HCT116 (cell line): Measurements from ENCODE around the gene MAPK8. TPM values are rescaled to one million over a fixed set of nuclear protein-coding genes. Genes with fewer than 3 reads are reported as not detected.

Experiments used
- ATAC-seq: fragments of 200-7000 bp; cut with Tn5 transposase; 2 replicates; pipeline ENCODE4 v1.9.1; 2020; ENCODE audit warnings: mild to moderate bottlenecking, moderate library complexity
- BruUV-seq: library from RNA; stranded (reverse); fragments of 400-500 nt; replicated peaks from 2 replicates; lab custom pipeline; 2021; lab: Mats Ljungman, UMichigan
- CTCF ChIA-PET: fragments of 300-600 bp; sonication (Branson Sonifier 250); formaldehyde crosslinking; loops from one replicate; lab custom pipeline; 2021; ENCODE audit warnings: antibody characterized with exemption; lab: Charles Lee
- POLR2A ChIA-PET: fragments of 300-600, 350-600 bp; sonication (Branson Sonifier 250); formaldehyde crosslinking; loops from one replicate; lab custom pipeline; 2021; ENCODE audit warnings: antibody characterized with exemption; lab: Charles Lee
- RAD21 ChIA-PET, 2 experiments: fragments of 300-600 bp; sonication (Branson Sonifier 250); formaldehyde crosslinking; loops; one replicate each; lab custom pipeline; 2023; ENCODE audit warnings: low total read pairs in 2 of 2; ENCODE audit not compliant: uncharacterized antibody in 2 of 2, unreplicated experiment in 2 of 2, low non-redundant PET in 1 of 2; lab: Charles Lee
- DNase-seq: peaks from one replicate; pipeline ENCODE4 v3.0.0-alpha.2; 2010; ENCODE audit warnings: low read depth, low spot score
- H2AFZ ChIP-seq: fragments of 200-600 bp; shearing (Covaris generic), sonication (generic); 2 replicates; pipeline ENCODE4 v1.6.1; 2017; ENCODE audit warnings: low read depth, mixed run types, mixed read lengths, antibody characterized with exemption, low read length; ENCODE audit not compliant: poor library complexity, severe bottlenecking
- H3K27ac ChIP-seq: 2 replicates; pipeline ENCODE4 v1.5.1; 2012; ENCODE audit warnings: low read depth, low read length
- H3K27me3 ChIP-seq: fragments of 200-600 bp; sonication (generic); 2 replicates; pipeline ENCODE4 v1.6.1; 2016; ENCODE audit warnings: mixed run types, low read length, mixed read lengths; ENCODE audit not compliant: insufficient read depth
- H3K36me3 ChIP-seq, 2 experiments: fragments of 200-500 bp in 1 of 2; fragments of 200-600 bp in 1 of 2; sonication (Bioruptor generic) in 1 of 2; sonication (generic) in 1 of 2; 2 replicates each; pipeline versions ENCODE4 v1.5.1 to v1.6.1; 2014 to 2016; ENCODE audit warnings: low read length in 2 of 2, inconsistent platforms in 1 of 2, mixed read lengths in 1 of 2, mixed run types in 1 of 2; ENCODE audit not compliant: insufficient read depth in 2 of 2, control insufficient read depth in 1 of 2
- H3K4me1 ChIP-seq, 2 experiments: fragments of 200-600 bp in 1 of 2; sonication (generic) in 1 of 2; 2 replicates each; pipeline versions ENCODE4 v1.5.1 to v1.6.1; 2012 to 2017; ENCODE audit warnings: low read length in 2 of 2, inconsistent platforms in 1 of 2, mild to moderate bottlenecking in 1 of 2, mixed read lengths in 1 of 2, mixed run types in 1 of 2, moderate library complexity in 1 of 2; ENCODE audit not compliant: insufficient read depth in 2 of 2, control insufficient read depth in 1 of 2
- H3K4me2 ChIP-seq: fragments of 200-600 bp; sonication (generic); 2 replicates; pipeline ENCODE4 v1.6.1; 2017; ENCODE audit warnings: mixed run types, low read length, mixed read lengths
- H3K4me3 ChIP-seq, 2 experiments: fragments of 200-600 bp in 1 of 2; sonication (generic) in 1 of 2; replicated peaks in 1 of 2; 2 replicates each; pipeline ENCODE4 v1.5.1; 2011 to 2016; ENCODE audit warnings: low read length in 2 of 2, control low read depth in 1 of 2, low read depth in 1 of 2, mild to moderate bottlenecking in 1 of 2, mixed read lengths in 1 of 2, mixed run types in 1 of 2
- H3K79me2 ChIP-seq: fragments of 200-600 bp; sonication (generic); 2 replicates; pipeline ENCODE4 v1.6.1; 2017; ENCODE audit warnings: mild to moderate bottlenecking, mixed run types, low read length, moderate library complexity, mixed read lengths; ENCODE audit not compliant: insufficient read depth
- H3K9ac ChIP-seq: fragments of 200-600 bp; sonication (generic); 2 replicates; pipeline ENCODE4 v1.6.1; 2016; ENCODE audit warnings: low read length, mixed read lengths
- H3K9me2 ChIP-seq: fragments of 200-600 bp; sonication (generic), shearing (Covaris generic); 2 replicates; pipeline ENCODE4 v1.6.1; 2017; ENCODE audit warnings: mixed run types, mild to moderate bottlenecking, moderate library complexity; ENCODE audit not compliant: insufficient read depth
- H3K9me3 ChIP-seq, 2 experiments: fragments of 200-500 bp in 1 of 2; fragments of 200-600 bp in 1 of 2; sonication (Bioruptor generic) in 1 of 2; sonication (generic) in 1 of 2; 2 replicates each; pipeline ENCODE4 v1.6.1; 2014 to 2017; ENCODE audit warnings: low read length in 2 of 2, mixed read lengths in 2 of 2, inconsistent platforms in 1 of 2, low read depth in 1 of 2, mild to moderate bottlenecking in 1 of 2, mixed run types in 1 of 2, moderate library complexity in 1 of 2; ENCODE audit not compliant: control insufficient read depth in 1 of 2, insufficient read depth in 1 of 2
- H4K20me1 ChIP-seq: fragments of 200-600 bp; sonication (generic), shearing (Covaris generic); 2 replicates; pipeline ENCODE4 v1.6.1; 2017; ENCODE audit warnings: mixed run types, mild to moderate bottlenecking, moderate library complexity; ENCODE audit not compliant: insufficient read depth
- CBX3 ChIP-seq: IDR thresholded peaks from 2 replicates; pipeline ENCODE4 v1.6.1; 2012; ENCODE audit warnings: low read depth
- CEBPB ChIP-seq: IDR thresholded peaks from 2 replicates; pipeline ENCODE4 v1.6.1; 2012; ENCODE audit warnings: low read depth
- CTCF ChIP-seq, 3 experiments: fragments of 200-600 bp in 1 of 3; sonication (generic) in 1 of 3; IDR thresholded peaks in 2 of 3; conservative IDR thresholded peaks in 1 of 3; 2 replicates each; pipeline ENCODE4 v1.5.1; 2012 to 2017; ENCODE audit warnings: low read depth in 2 of 3, low read length in 2 of 3, antibody characterized with exemption in 1 of 3, borderline replicate concordance in 1 of 3, control low read depth in 1 of 3, mild to moderate bottlenecking in 1 of 3, mixed read lengths in 1 of 3, mixed run types in 1 of 3, moderate library complexity in 1 of 3; ENCODE audit not compliant: insufficient read depth in 1 of 3
- EGR1 ChIP-seq: IDR thresholded peaks from 2 replicates; pipeline ENCODE4 v1.6.1; 2012; ENCODE audit warnings: low read depth
- ELF1 ChIP-seq: IDR thresholded peaks from 2 replicates; pipeline ENCODE4 v1.6.1; 2012; ENCODE audit warnings: low read depth, borderline replicate concordance
- FOSL1 ChIP-seq: IDR thresholded peaks from 2 replicates; pipeline ENCODE4 v1.6.1; 2012; ENCODE audit warnings: low read depth
- JUND ChIP-seq: IDR thresholded peaks from 2 replicates; pipeline ENCODE4 v1.6.1; 2012
- MAX ChIP-seq: IDR thresholded peaks from 2 replicates; pipeline ENCODE4 v1.6.1; 2012
- POLR2A ChIP-seq: IDR thresholded peaks from 2 replicates; pipeline ENCODE4 v1.7.0; 2011; ENCODE audit warnings: borderline replicate concordance; ENCODE audit not compliant: insufficient read depth, insufficient read length; ENCODE audit errors: extremely low read depth
- POLR2AphosphoS5 ChIP-seq: IDR thresholded peaks from 2 replicates; pipeline ENCODE4 v1.6.1; 2011; ENCODE audit warnings: mild to moderate bottlenecking, low read depth, low read length, moderate library complexity
- RAD21 ChIP-seq: IDR thresholded peaks from 2 replicates; pipeline ENCODE4 v1.6.1; 2012; ENCODE audit warnings: low read depth, mild to moderate bottlenecking
- REST ChIP-seq: IDR thresholded peaks from 2 replicates; pipeline ENCODE4 v1.6.1; 2012; ENCODE audit warnings: low read depth
- SIN3A ChIP-seq: IDR thresholded peaks from 2 replicates; pipeline ENCODE4 v1.6.1; 2012; ENCODE audit warnings: low read depth
- SRF ChIP-seq: IDR thresholded peaks from 2 replicates; pipeline ENCODE4 v1.6.1; 2012; ENCODE audit warnings: low read depth
- YY1 ChIP-seq: IDR thresholded peaks from 2 replicates; pipeline ENCODE4 v1.6.1; 2011; ENCODE audit warnings: low read length, low read depth, moderate library complexity, mild to moderate bottlenecking; ENCODE audit not compliant: insufficient replicate concordance; ENCODE audit errors: extremely low read depth
- ZBTB33 ChIP-seq: IDR thresholded peaks from 2 replicates; pipeline ENCODE4 v1.6.1; 2011; ENCODE audit warnings: mild to moderate bottlenecking, low read length, moderate library complexity; ENCODE audit not compliant: insufficient replicate concordance; ENCODE audit errors: extremely low read depth
- ZFX ChIP-seq: fragments of 450-650 bp; IDR thresholded peaks from 2 replicates; pipeline ENCODE4 v1.6.1; 2017
- intact Hi-C: fragments of 100-400 bp; cut with micrococcal nuclease; formaldehyde crosslinking; loops from 2 replicates; pipeline ENCODE4 v1.10.0; 2022
- total RNA-seq: library from RNA; stranded (reverse); gene quantifications from one replicate; pipeline ENCODE4 v1.2.1, GENCODE V29; 2021; ENCODE audit not compliant: unreplicated experiment

MAPK8 gene
- total RNA-seq, 1 experiment from 2014 or later = 71.0 TPM

DNA sequence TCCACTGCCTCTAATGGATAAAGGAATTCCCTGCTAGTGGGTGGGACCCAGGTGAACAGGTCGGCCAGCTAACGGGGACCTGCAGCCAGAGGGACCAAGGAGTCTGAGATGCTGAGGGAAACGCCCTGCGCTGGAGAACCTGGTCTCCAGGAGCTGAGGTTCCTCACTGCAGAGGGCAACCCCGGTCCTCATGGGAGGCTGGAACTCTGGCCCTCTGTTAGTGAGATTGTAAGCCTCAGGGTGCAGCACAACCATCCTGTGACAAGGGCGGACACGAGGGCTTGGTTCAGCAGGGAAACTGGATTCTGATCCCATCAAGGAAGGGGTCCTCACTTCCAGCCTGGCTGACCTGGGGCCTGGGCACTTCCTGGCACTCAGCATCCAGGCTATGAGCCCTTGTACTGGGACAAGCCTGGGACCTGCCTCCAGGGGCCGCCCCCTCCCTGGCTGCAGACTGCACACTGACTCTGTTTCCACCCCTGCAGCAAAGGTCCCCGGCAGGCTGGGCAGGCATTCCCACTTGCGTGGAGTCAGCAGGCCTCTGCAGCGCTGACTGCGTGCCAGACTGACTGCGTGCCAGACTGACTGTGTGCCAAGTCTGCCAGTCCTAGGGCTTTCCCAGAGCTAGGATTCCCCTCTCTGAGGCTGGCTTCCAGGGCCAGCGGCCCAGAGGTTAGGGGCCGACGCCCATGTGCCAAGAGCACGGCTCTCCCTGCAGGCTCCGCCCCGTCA lies 143.2 kb downstream of the MAPK8 start:
- Histone ChIP-seq H3K4me1 (no peaks in the 10 kb centered on the region; a peak in 1 of 4 replicates), H3K4me3 (no peak overlapping the region), H3K9ac (no peak overlapping the region), H4K20me1 (no peaks in the 10 kb centered on the region), H3K27ac (no peak overlapping the region), H3K79me2 (no peaks in the 10 kb centered on the region), H3K4me2 (no peak overlapping the region), H2AFZ (no peak overlapping the region), H3K36me3 (no peaks in the 10 kb centered on the region), H3K27me3 (no peaks in the 10 kb centered on the region), H3K9me3 (no peaks in the 10 kb centered on the region), H3K9me2 (no peaks in the 10 kb centered on the region)
- ATAC-seq = peak; percentile 32; the same call in 1 of the 2 replicates
- ChIA-PET CTCF (no interaction called here), RAD21 (no interaction called here), POLR2A (no interaction called here)
- intact Hi-C loops = no loop called here
- TF ChIP-seq MAX (no peak), REST (no peak), RAD21 (no peak), CEBPB (no peak), YY1 (no peak), CBX3 (no peak), ELF1 (no peak), EGR1 (no peak), CTCF (IDR thresholded peaks at IDR 0.05 in 2 of 3, conservative IDR thresholded peaks at IDR 0.05 in 1 of 3; ENCODE audit: borderline replicate concordance in 1 of 3, insufficient read depth in 1 of 3, low read depth in 2 of 3, low read length in 2 of 3) (no peak), SIN3A (no peak), JUND (no peak), SRF (no peak), FOSL1 (no peak), POLR2A (no peak), ZBTB33 (no peak), POLR2AphosphoS5 (no peak), ZFX (no peak)
- no peak for DNase-seq
- no TSS peak for BruUV-seq
